ENCODE data around the gene PTGFRN.

Gene PTGFRN

DNA sequence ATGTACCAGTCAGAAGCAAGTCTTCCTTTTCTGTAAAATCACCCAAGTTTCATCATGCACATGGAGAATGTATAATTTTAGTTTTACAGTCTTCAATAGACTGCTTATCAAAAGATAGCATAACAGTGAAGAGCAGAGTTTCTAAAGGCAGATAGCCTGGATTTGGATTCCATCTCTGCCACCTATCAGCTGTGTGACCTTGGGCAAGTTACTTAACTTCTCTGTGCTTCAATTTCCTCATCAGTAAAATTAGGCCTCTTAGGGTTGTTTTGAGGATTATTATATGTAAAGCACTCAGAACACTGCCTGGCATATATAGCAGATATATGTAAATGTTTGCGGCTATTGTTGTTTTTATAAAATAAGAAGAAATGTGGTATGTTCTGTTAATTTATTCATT lies 38.9 kb downstream of the PTGFRN start:
- FAIRE-seq: no peak
- DNase-seq (ENCODE audit: insufficient read length): no peak
- no peak for TF ChIP-seq TAF1 (IDR thresholded peaks at IDR 0.05; ENCODE audit: borderline replicate concordance, low read depth, low read length)
- TF ChIP-seq POLR2AphosphoS5 (IDR thresholded peaks at IDR 0.05; ENCODE audit: low read depth, low read length): no peak

- no peak for DNase-seq (ENCODE audit: insufficient read length)
- no peak for FAIRE-seq
- TF ChIP-seq TAF1 (IDR thresholded peaks at IDR 0.05; ENCODE audit: borderline replicate concordance, low read depth, low read length): no peak
- TF ChIP-seq POLR2AphosphoS5 (IDR thresholded peaks at IDR 0.05; ENCODE audit: low read depth, low read length): no peak
Measured at GRCh38 chr1:116949213-116949985, 39.7 kb downstream of the PTGFRN start.

DNA sequence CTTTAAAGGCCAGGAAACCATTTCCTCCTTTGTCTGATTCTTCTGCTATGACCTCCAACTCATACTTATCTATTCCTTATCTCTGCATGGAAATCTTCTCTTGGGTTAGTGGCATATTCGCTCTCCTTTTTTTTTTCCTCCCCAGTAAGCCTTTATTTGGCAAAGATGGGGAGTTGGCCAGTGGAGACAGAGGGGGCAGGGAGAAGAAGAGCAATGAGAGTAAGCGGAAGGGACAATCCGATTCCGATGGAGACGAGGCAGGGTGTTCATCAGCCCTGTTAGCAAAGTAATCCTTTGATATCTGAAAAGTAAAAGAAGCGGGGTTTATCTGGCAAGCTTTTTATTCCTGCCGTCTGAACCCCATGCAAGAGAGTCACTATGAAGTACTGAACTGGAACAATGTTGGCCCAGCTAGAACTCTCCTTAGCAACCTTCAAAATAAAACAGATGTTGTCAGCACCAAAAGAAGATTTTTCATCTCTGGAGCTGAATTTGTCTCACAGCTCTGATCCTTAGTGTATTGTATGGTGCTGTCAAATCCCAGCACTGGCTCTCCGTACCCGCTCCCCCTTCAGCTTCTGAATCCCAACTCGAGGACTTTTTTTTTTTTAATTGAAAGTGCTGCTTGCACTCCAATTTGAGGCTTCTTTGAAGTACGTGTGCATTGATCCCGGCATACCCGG lies 40.9 kb downstream of the PTGFRN start:
- FAIRE-seq: no peak
- no peak for TF ChIP-seq POLR2AphosphoS5 (IDR thresholded peaks at IDR 0.05; ENCODE audit: low read depth, low read length)
- DNase-seq (ENCODE audit: insufficient read length): no peak

DNA sequence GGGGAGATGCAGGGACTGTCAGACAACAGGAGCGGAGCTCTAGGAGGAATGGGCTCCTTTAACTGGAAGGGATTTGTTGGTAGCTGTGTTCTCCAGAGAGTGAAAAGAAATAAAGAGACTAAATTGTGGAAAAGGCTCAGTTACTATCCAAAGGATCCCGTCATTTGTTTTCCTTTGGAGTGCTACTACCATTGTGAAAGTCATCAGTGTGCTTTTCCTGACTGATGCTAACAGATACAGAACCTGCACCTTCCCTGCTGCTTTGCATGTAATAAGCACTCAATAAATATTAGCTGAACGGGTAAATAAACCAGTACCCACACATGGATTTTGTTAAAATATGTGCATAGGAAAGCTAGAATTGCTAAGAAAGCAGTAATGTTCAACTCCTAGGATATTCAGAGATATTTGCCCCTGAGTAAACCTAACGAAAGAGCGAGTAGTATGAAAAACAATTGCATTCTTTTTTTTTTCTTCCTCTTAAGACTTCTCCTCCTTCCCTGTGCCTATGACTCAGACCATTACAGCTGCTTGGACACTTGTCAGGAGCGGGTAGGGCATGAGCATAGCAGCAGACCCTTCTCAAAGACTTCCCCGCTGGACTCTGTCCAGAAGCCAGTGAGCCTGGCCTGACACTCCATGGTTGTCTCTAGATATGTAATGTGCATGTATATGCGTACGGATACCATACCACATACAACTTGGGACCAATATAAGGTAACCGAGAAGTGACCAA lies 41.7 kb downstream of the PTGFRN start:
- FAIRE-seq (no peak), DNase-seq (ENCODE audit: insufficient read length) (no peak)
- TF ChIP-seq POLR2A (IDR thresholded peaks at IDR 0.05; ENCODE audit: low read depth, low read length): no peak
- no peak for TF ChIP-seq POLR2AphosphoS5 (IDR thresholded peaks at IDR 0.05; ENCODE audit: low read depth, low read length)
- TF ChIP-seq TAF1 (IDR thresholded peaks at IDR 0.05; ENCODE audit: borderline replicate concordance, low read depth, low read length): no peak

- no peak for TF ChIP-seq TAF1 (IDR thresholded peaks at IDR 0.05; ENCODE audit: borderline replicate concordance, low read depth, low read length)
- TF ChIP-seq POLR2AphosphoS5 (IDR thresholded peaks at IDR 0.05; ENCODE audit: low read depth, low read length): no peak
- TF ChIP-seq POLR2A (IDR thresholded peaks at IDR 0.05; ENCODE audit: low read depth, low read length): no peak
- FAIRE-seq (no peak), DNase-seq (ENCODE audit: insufficient read length) (no peak)
Measured at GRCh38 chr1:116952738-116953275, 43.1 kb downstream of the PTGFRN start.

DNA sequence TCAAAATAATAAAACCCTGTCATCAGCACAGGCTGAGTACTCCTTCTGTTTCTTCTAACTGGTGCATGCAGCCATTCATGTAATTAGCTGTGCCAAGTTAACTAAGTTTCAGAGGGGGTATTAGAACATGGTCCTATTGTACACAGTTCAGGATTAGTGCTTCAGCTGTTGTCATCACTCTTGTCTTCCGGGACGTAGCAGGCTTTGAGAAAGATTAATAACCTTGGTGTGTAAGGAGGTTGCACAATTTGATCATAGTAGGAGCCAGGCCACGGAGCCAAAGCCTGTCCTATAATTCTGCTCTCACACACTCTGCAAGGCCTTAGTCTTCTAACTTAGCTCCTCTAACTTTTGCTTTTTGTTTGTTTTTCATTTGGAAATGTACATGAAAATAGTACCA lies 44.7 kb downstream of the PTGFRN start:
- no peak for DNase-seq (ENCODE audit: insufficient read length)
- TF ChIP-seq POLR2AphosphoS5 (IDR thresholded peaks at IDR 0.05; ENCODE audit: low read depth, low read length) (no peak), TAF1 (IDR thresholded peaks at IDR 0.05; ENCODE audit: borderline replicate concordance, low read depth, low read length) (no peak), POLR2A (IDR thresholded peaks at IDR 0.05; ENCODE audit: low read depth, low read length) (no peak)
- FAIRE-seq: no peak

DNA sequence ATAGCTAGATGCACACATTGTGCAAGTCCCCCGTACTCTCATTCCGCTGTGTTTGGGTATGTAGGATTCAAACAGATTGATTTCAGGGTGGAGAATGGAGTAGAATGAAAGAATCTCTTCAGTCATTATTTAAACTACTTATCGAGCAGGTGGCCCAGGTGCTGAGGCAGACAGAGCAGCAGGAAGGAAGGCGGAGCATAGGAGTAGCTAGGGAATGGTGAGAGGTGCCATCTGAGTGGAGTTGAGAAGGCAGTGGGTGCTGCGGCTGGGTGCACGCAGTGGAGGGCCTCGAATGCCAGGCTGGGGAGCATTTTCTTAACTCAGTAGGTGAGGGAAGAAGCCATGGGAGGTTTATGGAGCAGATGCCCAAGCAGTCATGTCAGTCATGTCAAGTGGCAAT lies 46.7 kb downstream of the PTGFRN start:
- FAIRE-seq: no peak
- TF ChIP-seq POLR2A (IDR thresholded peaks at IDR 0.05; ENCODE audit: low read depth, low read length) (no peak), POLR2AphosphoS5 (IDR thresholded peaks at IDR 0.05; ENCODE audit: low read depth, low read length) (no peak), TAF1 (IDR thresholded peaks at IDR 0.05; ENCODE audit: borderline replicate concordance, low read depth, low read length) (no peak)
- no peak for DNase-seq (ENCODE audit: insufficient read length)

- no peak for FAIRE-seq
- TF ChIP-seq TAF1 (IDR thresholded peaks at IDR 0.05; ENCODE audit: borderline replicate concordance, low read depth, low read length) (no peak), POLR2AphosphoS5 (IDR thresholded peaks at IDR 0.05; ENCODE audit: low read depth, low read length) (no peak), POLR2A (IDR thresholded peaks at IDR 0.05; ENCODE audit: low read depth, low read length) (no peak)
Measured at GRCh38 chr1:116957646-116958045, 47.9 kb downstream of the PTGFRN start.

GRCh38 chr1:116958110-116958509 lies 48.4 kb downstream of the PTGFRN start:
- FAIRE-seq (no peak), DNase-seq (ENCODE audit: insufficient read length) (no peak)
- TF ChIP-seq POLR2AphosphoS5 (IDR thresholded peaks at IDR 0.05; ENCODE audit: low read depth, low read length) (no peak), TAF1 (IDR thresholded peaks at IDR 0.05; ENCODE audit: borderline replicate concordance, low read depth, low read length) (no peak), POLR2A (IDR thresholded peaks at IDR 0.05; ENCODE audit: low read depth, low read length) (no peak)

More at GRCh38 chr1:116957646-116958045, 47.9 kb downstream of the PTGFRN start:
- no peak for DNase-seq (ENCODE audit: insufficient read length)

GRCh38 chr1:116958977-116959376 lies 49.3 kb downstream of the PTGFRN start:
- FAIRE-seq: no peak
- no peak for DNase-seq (ENCODE audit: insufficient read length)
- TF ChIP-seq POLR2AphosphoS5 (IDR thresholded peaks at IDR 0.05; ENCODE audit: low read depth, low read length) (no peak), TAF1 (IDR thresholded peaks at IDR 0.05; ENCODE audit: borderline replicate concordance, low read depth, low read length) (no peak), POLR2A (IDR thresholded peaks at IDR 0.05; ENCODE audit: low read depth, low read length) (no peak)

DNA sequence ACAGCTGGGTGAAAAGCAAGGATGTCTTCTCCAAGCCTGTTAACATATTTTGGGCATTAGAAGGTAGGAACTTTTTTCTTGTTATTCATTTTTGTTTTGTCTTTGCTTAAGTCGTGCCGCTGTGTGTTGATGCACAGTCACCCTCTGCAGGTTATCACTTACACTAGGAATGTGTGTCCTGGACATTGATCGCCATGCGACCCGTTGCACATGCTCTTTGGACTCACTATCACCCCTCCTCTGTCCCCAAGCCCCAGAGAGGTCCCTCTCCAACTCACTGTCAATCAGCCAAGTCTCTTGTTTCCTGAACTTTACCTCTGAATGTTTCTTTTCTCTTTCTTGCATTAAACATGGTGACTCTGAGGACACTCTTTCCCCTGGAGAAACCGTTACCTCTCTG lies 51.9 kb downstream of the PTGFRN start:
- FAIRE-seq (no peak), DNase-seq (ENCODE audit: insufficient read length) (no peak)
- TF ChIP-seq POLR2AphosphoS5 (IDR thresholded peaks at IDR 0.05; ENCODE audit: low read depth, low read length): no peak
- no peak for TF ChIP-seq TAF1 (IDR thresholded peaks at IDR 0.05; ENCODE audit: borderline replicate concordance, low read depth, low read length)
- no peak for TF ChIP-seq POLR2A (IDR thresholded peaks at IDR 0.05; ENCODE audit: low read depth, low read length)

Measured in GM12892 (cell line).